HG03439 (cell line): ENCODE results near the gene MTHFD2L.

Experiments
- ATAC-seq: cut with Tn5 transposase; IDR thresholded peaks from one replicate; pipeline ENCODE4 v1.9.1; 2021; ENCODE audit warnings: mild to moderate bottlenecking, moderate library complexity; ENCODE audit not compliant: unreplicated experiment

Gene MTHFD2L

DNA sequence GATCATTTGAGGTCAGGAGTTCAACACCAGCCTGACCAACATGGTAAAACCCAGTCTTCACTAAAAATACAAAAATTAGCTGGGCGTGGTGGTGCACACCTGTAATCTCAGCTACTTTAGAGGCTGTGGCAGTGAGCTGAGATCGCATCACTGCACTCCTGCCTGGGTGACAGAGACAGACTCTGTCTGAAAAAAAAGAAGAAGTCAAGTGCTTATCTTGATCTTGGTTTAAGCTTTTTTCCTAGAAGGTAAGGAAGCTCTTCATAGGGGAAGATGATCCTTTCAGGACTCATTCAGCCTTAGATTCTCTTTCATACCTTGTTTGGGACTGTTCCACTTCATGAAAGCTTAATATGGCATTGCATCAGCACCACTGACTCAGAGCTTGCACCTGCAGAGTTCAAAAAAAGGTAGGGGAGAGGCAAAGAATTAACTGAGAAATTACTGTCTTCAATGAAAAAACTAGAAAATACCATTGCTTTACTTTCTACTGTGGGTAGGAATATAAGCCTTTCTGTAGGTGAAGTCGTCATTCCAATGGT lies 79.6 kb downstream of the MTHFD2L start:
- no peak for ATAC-seq

DNA sequence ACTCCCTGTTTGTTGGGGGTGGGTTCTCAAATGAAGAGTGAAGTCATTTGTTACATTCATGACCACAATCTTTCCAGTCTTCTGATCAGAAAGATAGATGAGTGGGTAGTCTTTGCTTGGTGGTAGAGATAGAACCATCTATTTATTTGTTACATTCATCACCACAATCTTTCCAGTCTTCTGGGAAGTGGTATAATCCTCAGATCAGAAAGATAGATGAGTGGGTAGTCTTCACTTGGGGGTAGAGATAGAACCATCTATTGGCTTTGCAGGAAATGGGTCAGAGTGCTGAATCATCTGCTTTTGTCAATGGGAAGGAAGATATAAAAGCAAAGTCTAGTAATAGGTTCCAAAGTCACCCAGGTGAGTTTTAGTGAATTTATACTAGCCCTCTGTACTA lies 86.1 kb downstream of the MTHFD2L start:
- ATAC-seq: no peak

DNA sequence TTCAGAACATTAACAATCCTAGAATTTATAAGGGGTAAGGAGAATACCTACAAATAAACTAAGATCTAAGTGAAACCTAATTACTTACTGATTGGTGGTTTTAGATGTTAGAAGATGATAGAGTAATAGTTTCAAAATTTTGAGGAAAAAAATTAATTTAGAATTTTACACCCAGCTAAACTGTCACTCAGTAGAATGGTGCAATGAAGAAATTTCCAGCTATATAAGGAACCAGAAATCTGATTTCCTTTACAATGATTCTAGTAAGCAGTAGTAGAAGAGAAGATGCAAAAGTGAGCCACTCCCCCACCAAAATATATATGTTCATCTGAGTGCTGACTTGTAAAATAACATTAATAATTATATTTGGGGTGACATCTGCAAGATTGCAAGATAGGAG lies 95.0 kb downstream of the MTHFD2L start:
- no peak for ATAC-seq

DNA sequence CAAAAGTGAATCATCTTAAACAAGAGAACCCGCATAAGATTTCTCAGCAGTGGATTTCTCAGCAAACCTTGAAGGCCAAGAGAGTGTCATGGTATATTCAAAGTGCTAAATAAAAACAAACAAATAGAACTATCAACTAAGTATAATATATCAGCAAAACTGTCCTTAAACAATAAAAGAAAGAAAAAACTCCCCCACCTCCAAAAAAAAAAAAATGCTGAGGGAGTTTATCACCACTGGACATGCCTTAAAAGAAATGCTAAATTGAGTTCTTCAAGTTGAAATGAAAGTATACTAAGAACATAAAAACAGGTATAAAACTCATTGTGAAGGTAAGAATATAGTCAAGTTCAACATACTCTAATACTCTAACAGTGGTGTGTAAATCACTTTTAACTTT lies 96.5 kb downstream of the MTHFD2L start:
- no peak for ATAC-seq

DNA sequence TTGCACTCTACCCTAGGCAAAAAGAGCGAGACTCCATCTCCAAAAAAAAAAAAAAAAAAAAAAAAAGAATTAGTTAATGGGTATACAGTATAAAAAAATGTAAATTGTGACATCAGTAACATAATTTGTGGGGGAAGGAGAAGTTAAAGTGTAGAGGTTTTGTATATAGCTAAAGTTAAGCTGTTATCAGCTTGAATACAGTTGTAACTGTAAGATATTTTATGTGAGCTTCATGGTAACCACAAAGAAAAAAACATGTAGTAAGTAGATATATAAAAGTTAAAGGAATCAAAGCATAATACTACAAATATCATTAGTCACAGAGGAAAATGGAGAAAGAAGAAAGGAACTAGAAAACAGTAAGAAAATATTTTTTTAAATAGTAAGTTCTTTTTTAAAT lies 97.2 kb downstream of the MTHFD2L start:
- no peak for ATAC-seq

DNA sequence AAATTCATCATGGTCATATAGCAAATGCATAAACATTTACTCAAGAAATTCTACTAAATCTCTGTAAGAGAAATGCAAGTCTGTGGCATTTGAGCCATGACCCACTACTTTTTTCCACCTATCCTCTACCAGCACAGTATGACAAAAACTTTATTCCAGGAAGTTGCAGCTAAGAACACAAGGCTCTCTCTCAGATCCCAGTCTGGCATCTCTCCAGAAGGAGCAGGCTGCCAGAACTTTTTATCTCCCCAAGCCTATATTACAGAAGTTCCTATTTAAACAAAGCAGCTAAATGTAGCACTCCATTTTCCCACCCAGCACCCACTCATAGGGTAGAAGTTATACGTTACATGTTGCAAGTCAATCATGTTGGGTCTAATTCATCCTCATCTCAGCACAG lies 101.0 kb downstream of the MTHFD2L start:
- no peak for ATAC-seq

DNA sequence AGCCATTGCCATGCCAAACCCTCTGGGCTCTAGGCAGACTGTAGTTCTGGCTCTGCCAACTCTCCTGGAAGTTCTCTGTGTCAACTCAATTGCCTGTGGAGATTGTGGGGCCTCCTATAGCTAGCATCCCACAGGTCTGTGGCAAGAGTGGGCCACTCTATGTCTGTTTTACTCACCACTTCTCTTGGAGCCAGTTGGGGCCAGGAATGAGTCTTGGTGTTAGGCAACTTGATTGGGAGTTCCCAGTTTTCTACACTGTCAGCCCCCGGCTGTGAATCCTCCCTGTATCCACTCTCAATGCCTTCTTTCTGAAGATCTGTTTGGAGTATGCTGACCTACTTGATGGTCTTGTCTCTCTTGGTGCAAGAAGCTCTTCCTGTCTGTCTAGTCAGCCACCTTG lies 102.1 kb downstream of the MTHFD2L start:
- ATAC-seq: no peak

DNA sequence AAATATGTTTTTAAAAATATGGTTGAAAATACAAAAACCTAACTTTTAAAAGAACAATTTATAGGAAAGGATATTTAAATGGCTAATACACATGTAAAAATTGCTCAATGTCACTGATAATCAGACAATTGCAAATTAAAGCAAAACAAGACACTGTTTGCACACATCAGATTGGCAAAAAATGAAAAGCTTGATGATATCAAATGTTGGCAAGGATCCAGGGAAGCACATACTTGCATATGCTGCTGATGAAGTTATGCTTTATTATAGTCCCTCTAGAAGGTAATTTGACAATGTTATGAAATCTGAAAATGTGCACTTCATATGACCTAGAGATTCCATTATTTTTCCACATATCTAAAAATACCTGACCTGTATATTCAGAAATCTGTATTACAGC lies 104.6 kb downstream of the MTHFD2L start:
- ATAC-seq: no peak

DNA sequence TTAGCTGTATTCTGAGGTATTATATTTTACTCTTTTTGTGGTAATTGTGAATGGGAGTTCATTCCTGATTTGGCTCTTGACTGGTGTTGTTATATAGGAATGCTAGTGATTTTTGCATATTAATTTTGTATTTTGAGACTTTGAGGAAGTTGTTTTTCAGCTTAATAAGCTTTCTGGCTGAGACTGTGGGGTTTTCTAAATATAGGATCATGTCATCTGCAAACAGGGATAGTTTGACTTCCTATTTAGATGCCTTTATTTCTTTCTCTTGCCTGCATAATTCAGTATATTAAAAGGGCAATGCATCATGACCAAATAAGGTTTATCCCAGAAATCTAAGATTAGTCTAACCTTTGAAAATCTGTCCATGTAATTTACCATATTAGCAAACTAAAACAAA lies 105.6 kb downstream of the MTHFD2L start:
- ATAC-seq: no peak

DNA sequence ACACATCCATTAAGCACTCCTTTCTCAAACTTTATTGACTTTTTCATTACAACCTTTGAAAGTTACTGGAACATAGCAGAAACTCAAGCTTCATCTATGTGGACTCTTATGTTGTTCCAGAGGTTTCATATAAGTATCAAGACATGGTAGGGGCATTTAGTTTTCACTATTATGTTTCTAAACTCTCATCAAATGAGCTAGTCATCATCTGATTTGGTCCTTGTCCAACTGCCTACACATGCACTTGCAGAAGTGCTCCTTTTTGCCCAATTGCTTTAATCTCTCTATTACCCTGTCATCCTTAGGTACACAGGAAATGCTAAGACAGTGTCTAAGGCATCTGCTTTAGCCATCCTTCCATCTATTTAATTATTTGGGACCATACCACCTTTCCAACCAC lies 108.2 kb downstream of the MTHFD2L start:
- no peak for ATAC-seq

DNA sequence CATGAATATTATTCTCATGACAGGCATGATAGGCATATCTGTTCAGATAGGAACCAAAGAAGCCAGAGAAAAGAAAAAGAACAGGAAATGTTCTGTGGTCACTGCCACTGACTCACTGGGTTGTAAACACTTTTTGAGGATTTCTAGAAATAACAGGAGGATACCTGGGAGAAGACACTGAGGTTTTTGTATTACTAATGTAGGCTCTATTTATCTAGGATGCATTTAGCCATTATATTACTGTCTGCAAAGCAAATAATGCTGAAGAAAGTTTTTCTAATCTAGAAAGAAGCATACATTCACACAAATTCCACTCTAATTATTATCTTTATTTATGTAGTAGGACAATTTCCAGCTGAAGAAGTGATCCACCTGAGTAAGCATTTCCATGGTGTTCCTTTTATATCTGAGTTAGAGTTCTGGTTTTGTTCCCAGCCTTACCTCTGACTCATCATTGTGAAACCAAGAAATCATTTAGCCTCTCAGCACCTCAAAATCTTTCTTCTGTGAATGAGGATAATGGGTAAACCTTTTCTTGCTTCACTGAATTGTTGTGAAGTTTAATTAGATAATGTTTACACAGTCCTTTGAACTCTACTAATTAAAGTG lies 110.2 kb downstream of the MTHFD2L start:
- no peak for ATAC-seq

DNA sequence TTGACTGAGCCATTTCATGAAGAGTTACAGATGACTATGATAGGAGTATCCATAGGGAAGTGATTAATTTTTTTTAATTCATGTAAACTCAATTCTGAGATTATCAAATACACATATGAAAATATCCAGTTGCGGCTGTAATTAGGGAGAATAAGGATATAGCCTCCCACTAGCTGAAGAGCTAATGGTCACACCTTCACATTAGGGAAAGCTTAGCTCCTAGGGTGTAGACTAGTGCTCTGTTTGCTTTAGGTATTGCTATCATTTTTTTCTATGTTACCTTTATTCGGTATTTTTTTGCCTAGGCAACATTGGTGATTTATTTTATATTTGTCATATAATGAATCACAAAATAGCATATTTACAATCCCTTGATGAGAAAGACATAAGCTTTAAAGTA lies 110.7 kb downstream of the MTHFD2L start:
- no peak for ATAC-seq

DNA sequence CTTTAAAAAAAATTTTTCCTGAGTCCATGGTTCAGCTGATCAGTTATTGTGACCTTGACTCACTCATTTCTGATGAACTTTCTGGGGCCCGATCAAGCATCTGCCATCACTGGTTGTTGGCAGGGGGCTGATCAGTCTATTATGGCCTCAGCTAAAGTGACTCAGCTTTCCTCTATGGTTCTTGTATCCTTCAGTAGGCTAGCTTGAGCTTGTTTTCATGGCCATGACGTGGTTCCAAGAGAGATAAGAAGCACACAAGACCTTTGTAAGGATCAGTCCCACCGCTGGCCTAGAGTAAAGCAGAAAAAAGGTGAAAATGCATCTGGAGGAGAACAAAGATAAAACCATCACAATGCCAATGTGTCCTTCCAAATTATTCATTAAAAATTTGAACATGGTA lies 120.6 kb downstream of the MTHFD2L start:
- no peak for ATAC-seq

DNA sequence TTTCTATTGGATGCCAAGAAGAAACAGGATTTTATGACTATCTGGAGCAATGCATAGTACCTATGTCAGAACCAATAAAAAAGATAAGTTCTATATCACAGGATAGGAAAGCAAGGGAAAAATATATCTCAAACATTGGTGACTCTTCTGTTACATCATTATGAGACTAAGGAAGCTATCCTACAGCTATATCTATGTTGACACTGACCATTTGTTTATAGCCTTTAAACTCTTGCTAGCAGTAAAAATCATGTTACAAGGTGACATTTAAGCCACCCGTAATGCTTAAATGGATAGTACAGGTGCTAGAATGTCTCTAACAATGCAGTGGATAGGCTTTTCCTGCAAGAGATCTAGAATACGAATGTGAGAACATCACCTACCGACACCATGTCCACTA lies 121.8 kb downstream of the MTHFD2L start:
- no peak for ATAC-seq

DNA sequence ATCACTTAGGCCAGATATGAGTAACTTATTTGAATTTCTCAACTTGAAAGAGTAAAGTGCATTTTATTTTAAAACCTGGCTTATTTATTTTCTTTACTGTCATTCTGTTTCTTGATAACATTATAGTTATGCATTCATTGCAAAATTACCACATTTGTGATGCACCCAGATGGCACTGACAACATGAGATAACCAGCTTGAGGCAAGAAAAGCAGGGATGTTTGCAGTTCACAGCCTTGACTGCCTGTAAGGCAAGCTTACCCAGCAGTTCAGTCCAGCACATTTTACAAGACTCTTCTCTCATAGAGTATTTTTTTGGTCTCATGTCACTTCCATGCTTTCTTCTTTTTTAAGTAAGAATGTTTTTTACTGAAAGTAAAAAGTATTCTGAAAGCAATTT lies 125.0 kb downstream of the MTHFD2L start:
- ATAC-seq: no peak

DNA sequence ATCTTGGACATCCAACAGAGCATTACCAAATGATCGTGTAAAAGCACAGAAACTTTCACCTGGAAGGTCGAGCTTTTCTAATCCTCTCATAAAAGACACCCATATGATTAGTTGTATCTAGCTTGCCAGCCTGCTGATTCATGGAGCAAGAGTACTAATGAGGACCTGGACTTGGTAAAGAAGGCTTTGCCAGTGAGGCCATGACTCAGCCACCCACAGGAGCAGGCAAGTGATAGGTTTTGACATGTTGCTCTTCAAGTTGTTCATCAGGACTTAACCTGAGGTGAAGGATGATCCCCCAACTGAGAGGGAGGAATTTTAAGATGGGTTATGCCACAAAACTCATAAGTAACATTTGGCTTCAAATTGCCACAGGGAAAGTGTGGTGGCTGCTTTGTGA lies 125.7 kb downstream of the MTHFD2L start:
- no peak for ATAC-seq

DNA sequence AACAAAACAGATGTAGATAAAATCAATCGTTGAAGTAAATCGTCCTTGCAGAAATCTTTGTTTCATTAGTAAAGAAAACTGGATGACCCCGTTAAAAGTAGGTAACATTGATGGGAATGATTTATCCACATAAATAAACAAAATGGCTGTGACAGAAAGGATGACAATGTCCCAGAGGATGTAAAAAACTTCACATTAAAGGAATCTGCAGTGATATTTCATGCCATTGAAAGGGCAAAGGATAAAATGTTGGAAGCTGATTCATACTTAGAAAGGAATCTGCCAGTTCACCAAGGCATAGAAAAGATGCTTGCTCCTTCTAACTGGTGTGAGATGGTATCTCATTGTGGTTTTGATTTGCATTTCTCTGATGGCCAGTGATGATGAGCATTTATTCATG lies 126.1 kb downstream of the MTHFD2L start:
- ATAC-seq: no peak

DNA sequence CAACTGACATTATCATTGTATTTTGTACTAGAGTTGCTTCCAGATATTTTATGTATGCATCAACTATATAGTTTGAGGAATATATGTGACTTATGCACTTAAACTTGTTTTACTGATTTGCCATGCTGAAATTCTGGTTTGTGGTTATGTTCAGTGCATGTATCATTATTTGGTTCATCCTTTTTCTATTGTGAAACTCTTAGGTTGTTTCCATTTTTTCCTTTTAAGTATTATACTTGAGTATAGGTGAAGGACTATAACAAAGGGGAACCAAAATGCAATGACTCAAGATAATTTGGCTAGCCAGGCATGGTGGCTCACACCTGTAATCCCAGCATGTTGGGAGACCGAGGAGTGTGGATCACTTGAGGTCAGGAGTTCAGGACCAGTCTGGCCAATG lies 129.2 kb downstream of the MTHFD2L start:
- ATAC-seq: no peak

DNA sequence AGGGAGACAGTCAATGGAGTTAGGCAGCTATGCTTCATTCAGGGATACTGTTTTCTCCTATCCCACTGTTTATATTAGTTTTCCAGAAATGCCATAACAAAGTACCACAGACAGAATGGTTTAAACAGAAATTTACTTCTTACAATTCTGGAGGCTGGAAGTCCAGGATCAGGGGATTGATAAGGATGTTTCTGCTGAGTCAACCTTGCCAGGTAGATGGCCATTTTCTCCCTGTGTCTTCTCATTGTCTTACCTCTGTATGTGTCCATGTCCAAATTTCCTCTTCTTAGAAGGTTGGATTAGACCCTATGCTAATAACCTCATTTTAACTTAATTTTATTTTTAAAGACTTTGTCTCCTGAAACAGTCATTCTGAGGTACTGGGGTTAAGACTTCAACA lies 129.9 kb downstream of the MTHFD2L start:
- ATAC-seq: no peak

DNA sequence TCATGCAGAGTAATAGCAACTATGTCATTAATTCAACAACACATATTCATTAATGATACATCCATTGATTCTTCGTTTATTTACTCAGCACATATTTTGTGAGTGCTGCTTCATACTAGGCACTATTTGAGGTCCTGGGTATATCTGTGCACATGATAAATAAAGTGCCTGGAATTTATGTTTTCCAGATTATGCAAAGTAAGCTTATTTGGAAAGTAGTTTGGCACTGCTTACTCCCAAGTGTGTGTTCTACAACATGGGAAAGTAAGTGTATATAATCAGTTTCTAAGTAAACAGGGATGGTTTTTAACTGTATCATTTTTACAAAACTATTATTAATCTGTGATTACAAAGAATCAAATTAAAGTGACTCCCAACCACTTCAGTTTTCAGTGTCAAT lies 133.6 kb downstream of the MTHFD2L start:
- no peak for ATAC-seq

DNA sequence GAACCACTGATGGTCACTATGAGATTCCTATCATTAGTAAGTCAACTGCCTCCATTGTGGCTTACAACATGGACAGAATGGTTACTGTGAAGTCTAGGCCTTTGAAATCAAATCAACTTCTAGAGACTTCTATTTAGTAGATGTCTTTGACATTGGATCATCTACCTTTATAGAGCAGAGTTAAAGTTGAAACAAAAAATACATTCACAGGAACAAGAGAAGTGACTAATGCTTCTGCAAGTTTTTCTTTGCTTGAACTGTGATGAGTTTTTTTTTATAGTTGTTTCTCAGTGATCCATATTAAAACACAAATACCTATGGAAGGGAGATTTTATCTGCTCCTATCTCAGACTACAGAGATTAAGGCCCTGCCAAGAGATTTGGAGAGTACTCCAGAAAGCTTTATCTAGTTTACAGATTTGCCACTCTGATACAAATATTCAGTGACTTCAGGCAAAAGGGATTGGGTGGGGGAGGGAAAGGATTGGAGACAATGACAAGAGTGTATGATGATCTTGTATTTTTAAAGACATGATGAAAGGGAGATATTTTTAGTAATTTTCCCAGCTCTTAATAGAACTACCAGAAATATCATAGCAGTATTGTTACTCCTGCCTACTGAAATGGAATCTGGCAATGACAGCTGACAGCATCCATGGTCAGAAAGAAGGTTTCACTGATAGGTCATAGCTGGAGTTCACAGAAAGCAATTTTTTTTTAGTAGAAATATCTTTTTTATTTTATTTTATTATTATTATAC lies 134.4 kb downstream of the MTHFD2L start:
- ATAC-seq: no peak

DNA sequence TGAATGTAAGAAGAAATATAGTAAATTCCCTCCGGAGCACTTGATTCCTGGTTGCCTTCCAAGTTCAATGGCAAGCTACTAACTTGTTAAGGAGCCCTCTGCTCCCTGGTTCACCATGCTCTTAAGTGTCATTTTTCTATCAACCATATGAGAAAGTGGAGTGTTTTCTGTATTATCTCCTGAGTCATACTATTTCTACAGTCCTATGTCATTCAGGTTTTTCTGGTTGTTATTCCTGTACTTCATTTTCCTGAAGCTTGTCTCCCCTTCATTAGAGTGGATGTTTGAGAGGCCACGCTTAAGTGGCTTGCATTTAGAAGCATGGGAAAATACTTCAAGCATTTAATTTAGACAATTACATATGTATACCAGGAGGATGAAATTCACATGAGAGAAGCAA lies 135.6 kb downstream of the MTHFD2L start:
- no peak for ATAC-seq

DNA sequence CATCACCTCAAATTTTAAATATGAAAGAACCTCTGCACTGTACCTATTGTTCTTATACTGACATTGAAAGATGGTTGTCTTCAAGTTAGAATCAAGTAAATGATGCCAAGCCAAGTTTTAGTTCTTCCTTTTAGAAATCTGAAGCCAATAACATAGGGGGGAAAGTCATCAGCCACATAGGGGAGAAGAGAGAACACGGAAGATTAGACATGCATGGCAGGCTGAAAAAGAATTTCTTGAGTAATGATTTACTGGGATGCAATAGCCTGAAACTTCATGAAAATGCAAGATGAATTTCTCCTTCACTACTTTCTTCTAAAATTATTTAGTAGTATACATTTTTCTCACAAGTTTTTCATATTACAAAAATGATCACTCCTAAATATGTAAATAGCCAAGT lies 136.8 kb downstream of the MTHFD2L start:
- no peak for ATAC-seq
